Measurements from ENCODE around the gene SLC13A2. TPM values are rescaled to one million over a fixed set of nuclear protein-coding genes. Genes with fewer than 3 reads are reported as not detected.

SLC13A2 gene
- total RNA-seq, 2 experiments from 2014 or later, result not detected

DNA sequence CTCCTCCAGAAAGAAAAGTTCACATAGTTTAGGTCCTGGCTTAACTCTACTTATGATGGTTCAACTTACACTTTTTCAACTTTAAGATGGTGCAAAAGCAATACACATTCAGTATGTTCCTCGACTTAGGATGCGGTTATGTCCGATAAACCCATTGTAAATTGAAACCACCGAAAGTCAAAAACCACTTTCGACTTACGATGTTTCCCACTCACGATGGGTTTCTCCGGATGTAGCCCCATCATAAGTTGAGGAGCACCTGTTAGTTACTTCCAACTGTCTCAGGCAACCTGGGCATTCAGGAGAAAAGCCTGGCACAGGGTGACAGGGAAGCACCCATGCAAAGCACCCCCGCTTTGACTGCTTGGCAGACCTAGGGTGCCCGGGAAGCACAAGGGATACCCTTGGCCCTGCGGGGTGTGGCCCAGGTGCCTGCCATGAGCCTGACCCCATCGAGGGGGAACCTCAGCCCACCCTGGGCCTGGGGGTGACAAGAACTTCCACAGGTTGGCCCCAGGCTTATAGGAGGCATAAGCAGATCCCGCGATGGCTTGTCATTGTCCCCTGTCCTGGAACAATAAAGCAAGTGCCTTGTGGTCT, 65.0 kb downstream of the SLC13A2 start:
- intact Hi-C loops (cut with DNase I, micrococcal nuclease), result no loop called here
- H3K4me3 ChIP-seq (ENCODE audit: low read length), result no peak overlapping the region
- no peaks in the 10 kb centered on the region for H3K4me1 Mint-ChIP-seq (ENCODE audit: low read depth)
- ChIA-PET CTCF (no interaction called here), POLR2A (no interaction called here)
- ATAC-seq (ENCODE audit: poor library complexity) (no peak), DNase-seq (no peak)
- no peaks in the 10 kb centered on the region for H3K27me3 Mint-ChIP-seq
- H3K27ac ChIP-seq (ENCODE audit: low read depth in 1 of 2, low read length in 2 of 2), result no peak overlapping the region
- H3K9me3 ChIP-seq (ENCODE audit: control insufficient read depth in 1 of 2, insufficient read depth in 1 of 2, low read length in 2 of 2), result no peaks in the 10 kb centered on the region
- no peaks in the 10 kb centered on the region for H3K4me1 ChIP-seq (ENCODE audit: insufficient read depth, low read length)
- H3K27me3 ChIP-seq (ENCODE audit: control insufficient read depth in 1 of 2, insufficient read depth in 2 of 2, low read length in 2 of 2), result no peaks in the 10 kb centered on the region
- no peak overlapping the region for H3K4me3 Mint-ChIP-seq
- no peaks in the 10 kb centered on the region for H3K9me3 Mint-ChIP-seq
- no peak overlapping the region for H3K27ac Mint-ChIP-seq
- no peaks in the 10 kb centered on the region for H3K36me3 ChIP-seq (ENCODE audit: insufficient read depth, low read length)
- no peaks in the 10 kb centered on the region for H3K36me3 Mint-ChIP-seq (ENCODE audit: low read depth)
- TF ChIP-seq, protein P1, sequence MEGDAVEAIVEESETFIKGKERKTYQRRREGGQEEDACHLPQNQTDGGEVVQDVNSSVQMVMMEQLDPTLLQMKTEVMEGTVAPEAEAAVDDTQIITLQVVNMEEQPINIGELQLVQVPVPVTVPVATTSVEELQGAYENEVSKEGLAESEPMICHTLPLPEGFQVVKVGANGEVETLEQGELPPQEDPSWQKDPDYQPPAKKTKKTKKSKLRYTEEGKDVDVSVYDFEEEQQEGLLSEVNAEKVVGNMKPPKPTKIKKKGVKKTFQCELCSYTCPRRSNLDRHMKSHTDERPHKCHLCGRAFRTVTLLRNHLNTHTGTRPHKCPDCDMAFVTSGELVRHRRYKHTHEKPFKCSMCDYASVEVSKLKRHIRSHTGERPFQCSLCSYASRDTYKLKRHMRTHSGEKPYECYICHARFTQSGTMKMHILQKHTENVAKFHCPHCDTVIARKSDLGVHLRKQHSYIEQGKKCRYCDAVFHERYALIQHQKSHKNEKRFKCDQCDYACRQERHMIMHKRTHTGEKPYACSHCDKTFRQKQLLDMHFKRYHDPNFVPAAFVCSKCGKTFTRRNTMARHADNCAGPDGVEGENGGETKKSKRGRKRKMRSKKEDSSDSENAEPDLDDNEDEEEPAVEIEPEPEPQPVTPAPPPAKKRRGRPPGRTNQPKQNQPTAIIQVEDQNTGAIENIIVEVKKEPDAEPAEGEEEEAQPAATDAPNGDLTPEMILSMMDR (IDR thresholded peaks at IDR 0.05), result no peak

DNA sequence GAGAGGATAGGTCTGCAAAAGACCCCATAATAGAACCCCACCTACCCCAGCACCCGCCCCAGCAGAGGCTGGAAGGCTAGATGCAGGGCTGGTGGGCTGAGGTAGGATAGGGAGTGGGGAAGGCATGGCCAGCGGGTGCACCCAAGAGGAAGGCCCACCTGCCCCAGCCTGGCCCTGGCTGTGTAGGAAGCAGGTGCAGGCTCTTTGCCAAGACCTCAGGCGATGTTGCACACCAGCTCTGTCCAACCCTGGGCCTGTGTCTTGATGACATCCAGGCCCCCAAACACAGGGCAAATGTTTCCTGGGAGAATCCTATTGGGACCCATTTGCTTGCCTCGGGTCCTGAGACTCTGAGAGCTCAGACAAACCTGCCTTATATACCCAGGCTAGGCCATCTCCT, 66.8 kb downstream of the SLC13A2 start:
- no peak overlapping the region for H3K4me3 Mint-ChIP-seq
- no peak overlapping the region for H3K27ac Mint-ChIP-seq
- no peak for DNase-seq

DNA sequence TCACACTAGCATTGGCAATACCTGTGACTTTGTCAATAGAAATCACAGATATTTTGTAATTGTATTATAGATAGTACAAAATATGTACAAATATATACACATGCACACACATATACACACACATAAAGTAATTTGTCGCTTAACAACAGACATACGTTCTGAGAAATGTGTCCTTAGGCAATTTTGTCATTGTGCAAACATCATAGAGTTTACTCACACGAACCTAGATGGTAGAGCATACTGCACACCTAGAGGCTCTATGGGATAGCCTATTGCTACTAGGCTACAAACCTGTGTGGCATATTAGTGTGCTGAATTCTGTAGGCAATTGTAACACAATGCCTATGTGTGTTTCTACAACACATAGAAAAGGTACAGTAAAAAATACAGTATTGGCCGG, 68.0 kb downstream of the SLC13A2 start:
- H3K36me3 ChIP-seq (ENCODE audit: insufficient read depth, low read length), result peaks cover 7% of the 10 kb centered on the region
- no peak for ATAC-seq (ENCODE audit: poor library complexity)
- ChIA-PET POLR2A (no interaction called here), CTCF (interaction anchor here (0.7 kb wide), 1 partner anchor 10 kb away, joined by 4 read pairs; no protein-coding TSS in a partner anchor)
- H3K27me3 ChIP-seq (ENCODE audit: control insufficient read depth in 1 of 2, insufficient read depth in 2 of 2, low read length in 2 of 2), result no peaks in the 10 kb centered on the region
- no peak overlapping the region for H3K27ac ChIP-seq (ENCODE audit: low read depth in 1 of 2, low read length in 2 of 2)
- Mint-ChIP-seq H3K27ac (no peak overlapping the region), H3K4me3 (no peak overlapping the region), H3K4me1 (ENCODE audit: low read depth) (no peaks in the 10 kb centered on the region), H3K9me3 (no peaks in the 10 kb centered on the region), H3K27me3 (no peaks in the 10 kb centered on the region), H3K36me3 (ENCODE audit: low read depth) (no peaks in the 10 kb centered on the region)
- TF ChIP-seq, protein P1 (IDR thresholded peaks at IDR 0.05), result no peak
- no peak for DNase-seq
- H3K9me3 ChIP-seq (ENCODE audit: control insufficient read depth in 1 of 2, insufficient read depth in 1 of 2, low read length in 2 of 2), result no peaks in the 10 kb centered on the region
- H3K4me1 ChIP-seq (ENCODE audit: insufficient read depth, low read length), result no peaks in the 10 kb centered on the region
- intact Hi-C loops (cut with DNase I, micrococcal nuclease), result loop anchor here (2.0 to 10.0 kb wide), 3 partner anchors 47 to 734 kb away; no protein-coding TSS in a partner anchor
- no peak overlapping the region for H3K4me3 ChIP-seq (ENCODE audit: low read length)

More for the DNA sequence above, 66.8 kb downstream of the SLC13A2 start:
- no peak overlapping the region for H3K27ac ChIP-seq (ENCODE audit: low read depth in 1 of 2, low read length in 2 of 2)
- ChIA-PET POLR2A (no interaction called here), CTCF (interaction anchor here (1.4 kb wide), 1 partner anchor 46 kb away, joined by 3 read pairs; no protein-coding TSS in a partner anchor)
- Mint-ChIP-seq H3K27me3 (no peaks in the 10 kb centered on the region), H3K36me3 (ENCODE audit: low read depth) (no peaks in the 10 kb centered on the region), H3K4me1 (ENCODE audit: low read depth) (no peaks in the 10 kb centered on the region), H3K9me3 (no peaks in the 10 kb centered on the region)
- H3K9me3 ChIP-seq (ENCODE audit: control insufficient read depth in 1 of 2, insufficient read depth in 1 of 2, low read length in 2 of 2), result no peaks in the 10 kb centered on the region
- H3K4me1 ChIP-seq (ENCODE audit: insufficient read depth, low read length), result no peaks in the 10 kb centered on the region
- intact Hi-C loops (cut with DNase I, micrococcal nuclease), result loop anchor here (1.0 to 10.0 kb wide), 4 partner anchors 45 to 733 kb away; no protein-coding TSS in a partner anchor
- H3K4me3 ChIP-seq (ENCODE audit: low read length), result no peak overlapping the region
- no peak for ATAC-seq (ENCODE audit: poor library complexity)
- no peaks in the 10 kb centered on the region for H3K36me3 ChIP-seq (ENCODE audit: insufficient read depth, low read length)
- TF ChIP-seq, protein P1 (IDR thresholded peaks at IDR 0.05), result no peak
- no peaks in the 10 kb centered on the region for H3K27me3 ChIP-seq (ENCODE audit: control insufficient read depth in 1 of 2, insufficient read depth in 2 of 2, low read length in 2 of 2)
